ENCODE measurements around the gene VWA5A.

DNA sequence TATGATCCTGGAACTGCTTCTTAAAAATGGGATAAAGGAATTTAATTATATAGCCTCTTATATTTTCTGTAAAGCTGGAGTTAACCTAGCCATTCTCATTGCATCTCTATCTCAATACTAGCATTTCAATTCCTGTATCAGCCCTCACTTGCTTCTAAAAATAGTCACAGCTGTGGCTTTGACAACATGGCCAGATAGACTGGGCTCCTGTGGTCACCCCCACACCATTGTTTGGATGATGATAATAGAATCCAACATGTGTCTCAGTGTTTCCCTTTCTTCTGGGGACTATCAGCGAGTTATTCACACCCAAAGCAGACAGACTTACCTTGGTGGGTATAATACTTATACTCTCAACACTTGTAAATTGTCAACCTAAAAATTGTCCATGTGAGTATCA is 6.9 kb downstream of the VWA5A start:
- no peak for TF ChIP-seq EZH2phosphoT487 (IDR thresholded peaks at IDR 0.05; ENCODE audit: low read depth)
- TF ChIP-seq, protein P1, sequence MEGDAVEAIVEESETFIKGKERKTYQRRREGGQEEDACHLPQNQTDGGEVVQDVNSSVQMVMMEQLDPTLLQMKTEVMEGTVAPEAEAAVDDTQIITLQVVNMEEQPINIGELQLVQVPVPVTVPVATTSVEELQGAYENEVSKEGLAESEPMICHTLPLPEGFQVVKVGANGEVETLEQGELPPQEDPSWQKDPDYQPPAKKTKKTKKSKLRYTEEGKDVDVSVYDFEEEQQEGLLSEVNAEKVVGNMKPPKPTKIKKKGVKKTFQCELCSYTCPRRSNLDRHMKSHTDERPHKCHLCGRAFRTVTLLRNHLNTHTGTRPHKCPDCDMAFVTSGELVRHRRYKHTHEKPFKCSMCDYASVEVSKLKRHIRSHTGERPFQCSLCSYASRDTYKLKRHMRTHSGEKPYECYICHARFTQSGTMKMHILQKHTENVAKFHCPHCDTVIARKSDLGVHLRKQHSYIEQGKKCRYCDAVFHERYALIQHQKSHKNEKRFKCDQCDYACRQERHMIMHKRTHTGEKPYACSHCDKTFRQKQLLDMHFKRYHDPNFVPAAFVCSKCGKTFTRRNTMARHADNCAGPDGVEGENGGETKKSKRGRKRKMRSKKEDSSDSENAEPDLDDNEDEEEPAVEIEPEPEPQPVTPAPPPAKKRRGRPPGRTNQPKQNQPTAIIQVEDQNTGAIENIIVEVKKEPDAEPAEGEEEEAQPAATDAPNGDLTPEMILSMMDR (IDR thresholded peaks at IDR 0.05; ENCODE audit: low read depth, low read length) = no peak

All from OCI-LY3 (cell line).